GM12878 (cell line): Measurements from ENCODE around the gene C5AR1. TPM values are rescaled to one million over a fixed set of nuclear protein-coding genes. Genes with fewer than 3 reads are reported as not detected.

Source experiments
- ATAC-seq: fragments of 200-7000 bp; cut with Tn5 transposase; 3 replicates; pipeline ENCODE4 v1.9.1; 2020; ENCODE audit warnings: mild to moderate bottlenecking, moderate library complexity
- BruUV-seq: library from RNA; stranded (reverse); fragments of 400-500 nt; replicated peaks from 2 replicates; lab custom pipeline; 2021; lab: Mats Ljungman, UMichigan
- CTCF ChIA-PET: fragments of 300-600 bp; sonication (Branson Sonifier 250); formaldehyde crosslinking; extraction: SDS; loops from one replicate; lab custom pipeline; 2021; ENCODE audit warnings: inconsistent platforms; lab: Yijun Ruan, JAX
- POLR2A ChIA-PET: fragments of 350-600 bp; formaldehyde crosslinking; extraction: SDS; loops from one replicate; lab custom pipeline; 2021; ENCODE audit warnings: inconsistent platforms; lab: Charles Lee
- RAD21 ChIA-PET: fragments of 300-600 bp; sonication (Branson Sonifier 250); formaldehyde crosslinking; loops from one replicate; lab custom pipeline; 2023; ENCODE audit warnings: antibody characterized with exemption; ENCODE audit not compliant: unreplicated experiment; lab: Charles Lee
- SMC1A ChIA-PET: fragments of 300-600 bp; sonication (Branson Sonifier 250); formaldehyde crosslinking; loops from one replicate; lab custom pipeline; 2023; ENCODE audit not compliant: unreplicated experiment, uncharacterized antibody; lab: Charles Lee
- DNase-seq: peaks from one replicate; pipeline ENCODE4 v3.0.0-alpha.2; 2011; ENCODE audit warnings: low read depth, low spot score
- FAIRE-seq: peaks from 3 replicates; lab custom pipeline; 2011; peaks lifted over from hg19 to GRCh38; lab: Jason Lieb, UNC
- H2AFZ ChIP-seq: 2 replicates; pipeline ENCODE4 v1.6.0; 2011; ENCODE audit warnings: low read depth, low read length, control low read depth; ENCODE audit not compliant: control insufficient read depth
- H3K27ac ChIP-seq: 2 replicates; pipeline ENCODE4 v1.5.1; 2011; ENCODE audit warnings: control low read depth; ENCODE audit not compliant: control insufficient read depth, insufficient read depth
- H3K27me3 ChIP-seq, 2 experiments: replicated peaks in 1 of 2; 2 replicates each; pipeline versions ENCODE4 v1.6.0 to v1.6.1; 2011; ENCODE audit warnings: low read length in 1 of 2; ENCODE audit not compliant: control insufficient read depth in 2 of 2, insufficient read depth in 2 of 2
- H3K36me3 ChIP-seq, 2 experiments: 2 replicates each; pipeline ENCODE4 v1.5.1; 2011; ENCODE audit warnings: low read length in 1 of 2; ENCODE audit not compliant: control insufficient read depth in 2 of 2, insufficient read depth in 2 of 2
- H3K4me1 ChIP-seq: 2 replicates; pipeline ENCODE4 v1.6.1; 2011; ENCODE audit warnings: mild to moderate bottlenecking, low read length, moderate library complexity, mixed read lengths; ENCODE audit not compliant: control insufficient read depth, insufficient read depth
- H3K4me2 ChIP-seq: 2 replicates; pipeline ENCODE4 v1.6.0; 2011; ENCODE audit warnings: control low read depth; ENCODE audit not compliant: control insufficient read depth, insufficient read depth
- H3K4me3 ChIP-seq: fragments of 200-600 bp; sonication (generic); 2 replicates; pipeline ENCODE4 v1.5.1; 2016
- H3K79me2 ChIP-seq: 2 replicates; pipeline ENCODE4 v1.6.0; 2011; ENCODE audit warnings: low read length; ENCODE audit not compliant: control insufficient read depth, insufficient read depth
- H3K9ac ChIP-seq: 2 replicates; pipeline ENCODE4 v1.8.0; 2011; ENCODE audit warnings: low read length, control low read depth, mixed read lengths; ENCODE audit not compliant: control insufficient read depth, insufficient read depth
- H3K9me3 ChIP-seq: replicated peaks from 3 replicates; pipeline ENCODE4 v1.5.1; 2011; ENCODE audit warnings: mild to moderate bottlenecking, low read length; ENCODE audit not compliant: control insufficient read depth, insufficient read depth
- H4K20me1 ChIP-seq: 2 replicates; pipeline ENCODE4 v1.6.0; 2011; ENCODE audit not compliant: control insufficient read depth, insufficient read depth
- CHD4 ChIP-seq: fragments of 200-600 bp; sonication (generic); IDR thresholded peaks from 2 replicates; pipeline ENCODE4 v1.6.1; 2016; ENCODE audit warnings: mild to moderate bottlenecking
- ESRRA ChIP-seq: IDR thresholded peaks from 2 replicates; pipeline ENCODE4 v1.6.1; 2012; ENCODE audit warnings: mild to moderate bottlenecking, low read length, improper control_type of control experiment
- IRF4 ChIP-seq: IDR thresholded peaks from 2 replicates; pipeline ENCODE4 v1.6.1; 2011; ENCODE audit warnings: low read depth, low read length
- KLF5 ChIP-seq: fragments of 450-650 bp; IDR thresholded peaks from 2 replicates; pipeline ENCODE4 v1.6.1; 2014; ENCODE audit warnings: mild to moderate bottlenecking; ENCODE audit not compliant: partially characterized antibody
- MYC ChIP-seq: IDR thresholded peaks from 2 replicates; pipeline ENCODE4 v1.6.1; 2011; ENCODE audit warnings: mild to moderate bottlenecking, low read length, moderate library complexity, inconsistent platforms; ENCODE audit not compliant: insufficient read depth, insufficient replicate concordance, insufficient read length, severe bottlenecking
- PML ChIP-seq: IDR thresholded peaks from 2 replicates; pipeline ENCODE4 v1.6.1; 2012; ENCODE audit warnings: low read length, inconsistent platforms
- SP1 ChIP-seq: IDR thresholded peaks from one replicate; pipeline ENCODE4 v1.6.1; 2011; ENCODE audit warnings: low read depth, low read length
- SPI1 ChIP-seq: IDR thresholded peaks from 2 replicates; pipeline ENCODE4 v1.6.1; 2011; ENCODE audit warnings: low read depth, mild to moderate bottlenecking, low read length, moderate library complexity, borderline replicate concordance; ENCODE audit not compliant: insufficient read depth
- ZBTB11 ChIP-seq: fragments of 450-650 bp; formaldehyde crosslinking; IDR thresholded peaks from 2 replicates; pipeline ENCODE4 v1.5.0; 2022; ENCODE audit warnings: mild to moderate bottlenecking, missing genetic modification characterization
- ZNF24 ChIP-seq: fragments of 450-650 bp; IDR thresholded peaks from 2 replicates; pipeline ENCODE4 v1.6.1; 2017; ENCODE audit warnings: antibody characterized with exemption, mild to moderate bottlenecking
- ZNF622 ChIP-seq: fragments of 450-650 bp; IDR thresholded peaks from 2 replicates; pipeline ENCODE4 v1.6.1; 2017; ENCODE audit warnings: mild to moderate bottlenecking, inconsistent platforms
- ZZZ3 ChIP-seq: IDR thresholded peaks from 2 replicates; pipeline ENCODE4 v1.6.1; 2011; ENCODE audit warnings: low read depth; ENCODE audit not compliant: control insufficient read depth, insufficient read length
- WGBS: methylation state at CpG from one replicate; pipeline ENCODE4 v1.1.6; 2016; ENCODE audit warnings: low lambda C conversion rate; ENCODE audit not compliant: insufficient replicate concordance, insufficient coverage; ENCODE audit errors: missing lambda C conversion rate; 5-methylcytosine and 5-hydroxymethylcytosine counted together
- in situ Hi-C: fragments of 300-500 bp; cut with MboI; formaldehyde crosslinking; loops from 9 replicates; pipeline ENCODE4 v1.14.3; 2018; ENCODE audit warnings: mixed read lengths
- intact Hi-C: fragments of 100-400 bp; cut with micrococcal nuclease; formaldehyde crosslinking; loops from one replicate; pipeline ENCODE4 v1.14.2; 2022; ENCODE audit not compliant: unreplicated experiment
- polyA plus RNA-seq, 11 experiments: library from polyadenylated mRNA; depleted of rRNA in 4 of 11; unstranded in 6 of 11; stranded (reverse) in 5 of 11; fragments of >200 nt; fragmentation: Nextera tagmentation in 4 of 11; fragmentation: Illumina TruSeq in 1 of 11; extraction: Ambion mirVana in 4 of 11; extraction: Trizol in 1 of 11; gene quantifications; 1 replicate in 1 of 11; 2 replicates in 10 of 11; pipeline versions ENCODE4 v1.2.1 to v1.2.3, GENCODE V29; 2011 to 2016; ENCODE audit warnings: inconsistent platforms in 2 of 11, missing spikeins in 2 of 11, low read depth in 1 of 11
- total RNA-seq, 4 experiments: library from RNA; depleted of rRNA in 3 of 4; stranded (reverse); fragments of >200 nt in 3 of 4; fragmentation: Illumina TruSeq in 1 of 4; extraction: Trizol in 1 of 4; gene quantifications; 2 replicates each; pipeline versions ENCODE4 v1.2.1 to v1.2.3, GENCODE V29; 2013 to 2021

The C5AR1 gene
- total and polyA plus RNA-seq, 10 of the 15 experiments (the other 5 are each of a cell fraction or from before 2014, with no cell fraction given): 0.04 to 1.5 (median 0.18) TPM

DNA sequence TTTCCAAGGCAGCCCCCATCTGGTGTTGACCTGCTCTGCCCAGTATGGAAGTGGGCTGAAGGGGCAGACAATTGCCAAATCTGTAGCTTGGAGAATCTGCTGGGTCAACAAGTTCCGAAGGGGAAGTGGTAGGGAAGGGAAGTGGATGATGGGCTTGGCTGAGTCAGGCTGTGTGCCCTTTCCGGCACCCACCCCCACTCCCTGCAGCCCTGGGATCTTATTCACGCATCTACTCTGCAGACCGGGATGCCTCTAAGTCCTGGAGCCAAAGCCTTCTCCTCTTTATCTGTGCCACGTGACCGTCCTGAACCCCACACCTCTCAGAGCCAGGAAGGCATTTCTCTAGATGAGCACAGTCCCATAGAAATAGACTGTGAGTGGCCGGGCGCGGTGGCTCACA is 14.8 kb downstream of the C5AR1 start:
- in situ Hi-C loops (no loop called here), intact Hi-C loops (no loop called here)
- ChIA-PET POLR2A (no interaction called here), CTCF (no interaction called here), RAD21 (no interaction called here), SMC1A (no interaction called here)
- TF ChIP-seq ESRRA (no peak), SPI1 (peak; percentile 9; the same call in 1 of the 2 replicates)
- no peaks in the 10 kb centered on the region for H3K27me3 ChIP-seq
- DNase-seq (no peak), ATAC-seq (no peak), FAIRE-seq (no peak)
- no peak overlapping the region for H3K4me2 ChIP-seq
- BruUV-seq: no TSS peak
- no peak overlapping the region for H3K4me3 ChIP-seq
- H4K20me1 ChIP-seq: no peaks in the 10 kb centered on the region
- no peaks in the 10 kb centered on the region; the same call in 2 of the 3 replicates for H3K9me3 ChIP-seq
- WGBS: 21% methylated on average over 9 of the region's 9 CpGs
- H3K4me1 ChIP-seq: no peaks in the 10 kb centered on the region
- H3K36me3 ChIP-seq: no peaks in the 10 kb centered on the region
- H3K27ac ChIP-seq: no peak overlapping the region
- no peaks in the 10 kb centered on the region for H3K79me2 ChIP-seq
- H3K9ac ChIP-seq: no peak overlapping the region
- H2AFZ ChIP-seq: no peak overlapping the region

DNA sequence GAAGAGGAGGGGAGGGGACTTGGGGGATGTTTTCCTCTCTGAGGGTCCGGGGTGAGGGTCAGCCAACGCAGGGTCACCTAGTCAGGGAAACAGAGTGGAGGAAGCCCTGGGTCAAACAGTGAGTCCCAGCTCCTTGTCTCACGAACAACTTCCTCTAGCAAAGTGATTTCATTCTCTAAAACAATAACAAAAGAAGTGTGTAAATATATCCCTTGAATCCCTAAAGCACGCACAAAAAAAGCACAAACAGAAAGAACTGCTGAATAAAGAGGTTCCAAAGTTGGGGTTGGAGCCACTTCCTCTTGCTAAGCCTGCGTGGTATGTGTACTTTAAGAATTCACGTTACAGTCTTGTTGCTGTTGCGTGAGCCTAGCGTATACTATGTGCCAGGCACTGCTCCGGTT is 20.8 kb downstream of the C5AR1 start:
- no peaks in the 10 kb centered on the region for H3K79me2 ChIP-seq
- no peaks in the 10 kb centered on the region for H3K4me1 ChIP-seq
- CTCF ChIA-PET: no interaction called here
- in situ Hi-C loops: no loop called here
- H3K9ac ChIP-seq: no peak overlapping the region
- BruUV-seq: no TSS peak
- H2AFZ ChIP-seq: no peak overlapping the region
- FAIRE-seq (no peak), ATAC-seq (no peak), DNase-seq (no peak)
- WGBS: 28% methylated on average over 9 of the region's 9 CpGs
- no peak overlapping the region for H3K27ac ChIP-seq
- intact Hi-C loops: no loop called here
- no peaks in the 10 kb centered on the region for H3K9me3 ChIP-seq
- H4K20me1 ChIP-seq: no peaks in the 10 kb centered on the region
- no peaks in the 10 kb centered on the region for H3K36me3 ChIP-seq
- POLR2A ChIA-PET: no interaction called here
- no peaks in the 10 kb centered on the region for H3K27me3 ChIP-seq
- no peak overlapping the region for H3K4me2 ChIP-seq
- H3K4me3 ChIP-seq: no peak overlapping the region
- SMC1A ChIA-PET: no interaction called here
- RAD21 ChIA-PET: no interaction called here
- TF ChIP-seq ZNF24 (no peak), ESRRA (no peak), ZZZ3 (no peak), ZNF622 (no peak), IRF4 (no peak), KLF5 (no peak), SP1 (no peak), PML (no peak), MYC (no peak), ZBTB11 (no peak), CHD4 (no peak)
